ENCODE results near the gene FLT4. TPM values are rescaled to one million over a fixed set of nuclear protein-coding genes. Genes with fewer than 3 reads are reported as not detected.

The FLT4 gene
- total RNA-seq, 2 donors from 2014 or later, result 6.9 to 7.9 TPM

- Mint-ChIP-seq H3K4me3 (no peak overlapping the region), H3K27ac (no peak overlapping the region), H3K36me3 (ENCODE audit: low read depth) (no peaks in the 10 kb centered on the region), H3K9me3 (no peaks in the 10 kb centered on the region), H3K4me1 (no peaks in the 10 kb centered on the region), H3K27me3 (ENCODE audit: insufficient read depth) (peaks cover 48% of the 10 kb centered on the region)
- no peak overlapping the region for H3K4me3 ChIP-seq (ENCODE audit: low read length)
- H3K9ac ChIP-seq (ENCODE audit: extremely low read depth, low read length, poor library complexity, severe bottlenecking), result no peak overlapping the region
- H3K36me3 ChIP-seq (ENCODE audit: control insufficient read depth, insufficient read depth, low read length), result no peaks in the 10 kb centered on the region
- DNase-seq, result no peak
- H3K4me1 ChIP-seq (ENCODE audit: control insufficient read depth, insufficient read depth, low read length), result no peaks in the 10 kb centered on the region
- H3K9me3 ChIP-seq (ENCODE audit: control insufficient read depth, low read length), result no peaks in the 10 kb centered on the region
- no peak overlapping the region for H3K27ac ChIP-seq (ENCODE audit: low read depth, low read length)
- H3K27me3 ChIP-seq (ENCODE audit: control insufficient read depth, insufficient read depth, low read length, poor library complexity, severe bottlenecking), result peaks cover 47% of the 10 kb centered on the region
- TF ChIP-seq, protein P1, sequence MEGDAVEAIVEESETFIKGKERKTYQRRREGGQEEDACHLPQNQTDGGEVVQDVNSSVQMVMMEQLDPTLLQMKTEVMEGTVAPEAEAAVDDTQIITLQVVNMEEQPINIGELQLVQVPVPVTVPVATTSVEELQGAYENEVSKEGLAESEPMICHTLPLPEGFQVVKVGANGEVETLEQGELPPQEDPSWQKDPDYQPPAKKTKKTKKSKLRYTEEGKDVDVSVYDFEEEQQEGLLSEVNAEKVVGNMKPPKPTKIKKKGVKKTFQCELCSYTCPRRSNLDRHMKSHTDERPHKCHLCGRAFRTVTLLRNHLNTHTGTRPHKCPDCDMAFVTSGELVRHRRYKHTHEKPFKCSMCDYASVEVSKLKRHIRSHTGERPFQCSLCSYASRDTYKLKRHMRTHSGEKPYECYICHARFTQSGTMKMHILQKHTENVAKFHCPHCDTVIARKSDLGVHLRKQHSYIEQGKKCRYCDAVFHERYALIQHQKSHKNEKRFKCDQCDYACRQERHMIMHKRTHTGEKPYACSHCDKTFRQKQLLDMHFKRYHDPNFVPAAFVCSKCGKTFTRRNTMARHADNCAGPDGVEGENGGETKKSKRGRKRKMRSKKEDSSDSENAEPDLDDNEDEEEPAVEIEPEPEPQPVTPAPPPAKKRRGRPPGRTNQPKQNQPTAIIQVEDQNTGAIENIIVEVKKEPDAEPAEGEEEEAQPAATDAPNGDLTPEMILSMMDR (conservative IDR thresholded peaks at IDR 0.05), result no peak
- WGBS, 2 experiments (ENCODE audit: insufficient coverage in 1 of 2, insufficient read length in 1 of 2), result 88 to 91% methylated on average over 8 to 10 of the region's 10 CpGs
These were observed 62.5 kb downstream of the FLT4 start for GRCh38 chr5:180586870-180587269.

DNA sequence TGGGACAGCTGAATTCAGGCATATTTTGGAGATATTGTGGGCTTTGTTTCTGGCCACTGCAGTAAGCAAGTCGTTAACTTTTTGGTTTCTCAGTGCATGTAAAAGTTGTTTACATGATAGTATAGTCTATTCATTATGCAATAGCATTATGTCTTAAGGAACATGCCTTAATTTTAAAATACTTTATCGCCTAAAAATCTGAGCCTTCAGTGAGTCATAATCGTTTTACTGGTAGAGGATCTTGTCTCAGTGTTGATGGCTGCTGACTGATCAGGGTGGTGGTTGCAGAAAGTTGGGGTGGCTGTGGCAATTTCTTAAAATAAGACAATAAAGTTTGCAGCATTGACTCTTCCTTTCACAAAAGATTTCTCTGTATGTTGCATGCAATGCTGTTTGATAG is 63.2 kb downstream of the FLT4 start:
- Mint-ChIP-seq H3K27me3 (ENCODE audit: insufficient read depth) (peaks cover 48% of the 10 kb centered on the region), H3K4me3 (no peak overlapping the region), H3K27ac (no peak overlapping the region), H3K36me3 (ENCODE audit: low read depth) (peaks cover 2% of the 10 kb centered on the region), H3K4me1 (no peaks in the 10 kb centered on the region), H3K9me3 (no peaks in the 10 kb centered on the region)
- Histone ChIP-seq H3K4me3 (ENCODE audit: low read length) (no peak overlapping the region), H3K4me1 (ENCODE audit: control insufficient read depth, insufficient read depth, low read length) (no peaks in the 10 kb centered on the region), H3K9ac (ENCODE audit: extremely low read depth, low read length, poor library complexity, severe bottlenecking) (no peak overlapping the region), H3K27me3 (ENCODE audit: control insufficient read depth, insufficient read depth, low read length, poor library complexity, severe bottlenecking) (peaks cover 41% of the 10 kb centered on the region), H3K9me3 (ENCODE audit: control insufficient read depth, low read length) (no peaks in the 10 kb centered on the region), H3K36me3 (ENCODE audit: control insufficient read depth, insufficient read depth, low read length) (no peaks in the 10 kb centered on the region), H3K27ac (ENCODE audit: low read depth, low read length) (no peak overlapping the region)
- no peak for DNase-seq
- TF ChIP-seq, protein P1 (conservative IDR thresholded peaks at IDR 0.05), result no peak
- WGBS, 2 experiments (ENCODE audit: insufficient coverage in 1 of 2, insufficient read length in 1 of 2), result 85 to 88% methylated on average over 3 of the region's 3 CpGs

GRCh38 chr5:180583738-180584137 is 65.7 kb downstream of the FLT4 start:
- no peak for DNase-seq
- Mint-ChIP-seq H3K4me3 (no peak overlapping the region), H3K9me3 (no peaks in the 10 kb centered on the region), H3K4me1 (no peaks in the 10 kb centered on the region), H3K36me3 (ENCODE audit: low read depth) (peaks cover 2% of the 10 kb centered on the region), H3K27ac (no peak overlapping the region), H3K27me3 (ENCODE audit: insufficient read depth) (peaks cover 29% of the 10 kb centered on the region)
- Histone ChIP-seq H3K27me3 (ENCODE audit: control insufficient read depth, insufficient read depth, low read length, poor library complexity, severe bottlenecking) (peaks cover 16% of the 10 kb centered on the region), H3K9ac (ENCODE audit: extremely low read depth, low read length, poor library complexity, severe bottlenecking) (no peak overlapping the region), H3K36me3 (ENCODE audit: control insufficient read depth, insufficient read depth, low read length) (no peaks in the 10 kb centered on the region), H3K27ac (ENCODE audit: low read depth, low read length) (no peak overlapping the region), H3K4me3 (ENCODE audit: low read length) (no peak overlapping the region), H3K9me3 (ENCODE audit: control insufficient read depth, low read length) (no peaks in the 10 kb centered on the region), H3K4me1 (ENCODE audit: control insufficient read depth, insufficient read depth, low read length) (no peaks in the 10 kb centered on the region)
- TF ChIP-seq, protein P1 (conservative IDR thresholded peaks at IDR 0.05), result no peak
- 100% methylated on average over 1 of the region's 2 CpGs; no CpG with 5 or more reads in 1 of the 2 experiments for WGBS, 2 experiments (ENCODE audit: insufficient coverage in 1 of 2, insufficient read length in 1 of 2)
